ENCODE measurements around the gene HDHD5. TPM values are rescaled to one million over a fixed set of nuclear protein-coding genes. Genes with fewer than 3 reads are reported as not detected.

The HDHD5 gene
- total and polyA plus RNA-seq, 10 donors: 25.4 to 47.6 (median 32.3) TPM

- Histone ChIP-seq H3K4me1 (peaks cover 5 to 100% (median 55%) of the 10 kb centered on the region in 6 donors), H3K36me3 (peaks cover 7 to 67% (median 43%) of the 10 kb centered on the region in 6 donors), H3K4me3 (peak overlapping the region in 1 of 8 donors; percentile 9), H3K27ac (peak overlapping the region in 6 of 8 donors; percentile 30 to 88 (median 78)), H3K27me3 (replicated peaks in 1 of 7) (no peaks in the 10 kb centered on the region), H3K9me3 (no peaks in the 10 kb centered on the region)
- intact Hi-C loops (cut with DNase I; ENCODE audit: low total_unique reads): no loop called here
- 34 to 56% (median 46%) methylated on average over 6 of the region's 6 CpGs for WGBS, 5 donors
- DNase-seq: peak; percentile 36
- TF ChIP-seq POLR2A (IDR thresholded peaks at IDR 0.05): no peak
- no peak for TF ChIP-seq POLR2AphosphoS5 (IDR thresholded peaks at IDR 0.05)
- TF ChIP-seq, protein P1, sequence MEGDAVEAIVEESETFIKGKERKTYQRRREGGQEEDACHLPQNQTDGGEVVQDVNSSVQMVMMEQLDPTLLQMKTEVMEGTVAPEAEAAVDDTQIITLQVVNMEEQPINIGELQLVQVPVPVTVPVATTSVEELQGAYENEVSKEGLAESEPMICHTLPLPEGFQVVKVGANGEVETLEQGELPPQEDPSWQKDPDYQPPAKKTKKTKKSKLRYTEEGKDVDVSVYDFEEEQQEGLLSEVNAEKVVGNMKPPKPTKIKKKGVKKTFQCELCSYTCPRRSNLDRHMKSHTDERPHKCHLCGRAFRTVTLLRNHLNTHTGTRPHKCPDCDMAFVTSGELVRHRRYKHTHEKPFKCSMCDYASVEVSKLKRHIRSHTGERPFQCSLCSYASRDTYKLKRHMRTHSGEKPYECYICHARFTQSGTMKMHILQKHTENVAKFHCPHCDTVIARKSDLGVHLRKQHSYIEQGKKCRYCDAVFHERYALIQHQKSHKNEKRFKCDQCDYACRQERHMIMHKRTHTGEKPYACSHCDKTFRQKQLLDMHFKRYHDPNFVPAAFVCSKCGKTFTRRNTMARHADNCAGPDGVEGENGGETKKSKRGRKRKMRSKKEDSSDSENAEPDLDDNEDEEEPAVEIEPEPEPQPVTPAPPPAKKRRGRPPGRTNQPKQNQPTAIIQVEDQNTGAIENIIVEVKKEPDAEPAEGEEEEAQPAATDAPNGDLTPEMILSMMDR (IDR thresholded peaks at IDR 0.05 in 8 of 11, conservative IDR thresholded peaks at IDR 0.05 in 3 of 11): no peak
These were observed 62.0 kb downstream of the HDHD5 start for GRCh38 chr22:17097062-17097461.

GRCh38 chr22:17096071-17096470, 63.0 kb downstream of the HDHD5 start:
- 85 to 97% (median 91%) methylated on average over 7 of the region's 7 CpGs for WGBS, 5 donors
- peaks cover 5 to 100% (median 63%) of the 10 kb centered on the region in 6 donors for H3K4me1 ChIP-seq
- H3K27ac ChIP-seq: peak overlapping the region in 5 of 8 donors; percentile 25 to 88 (median 81)

GRCh38 chr22:17095538-17095937, 63.5 kb downstream of the HDHD5 start:
- intact Hi-C loops (cut with DNase I; ENCODE audit: low total_unique reads): no loop called here
- no peak overlapping the region for H3K4me3 ChIP-seq
- peak overlapping the region in 4 of 8 donors; percentile 25 to 88 (median 83) for H3K27ac ChIP-seq
- TF ChIP-seq POLR2A (IDR thresholded peaks at IDR 0.05): no peak
- TF ChIP-seq, protein P1 (IDR thresholded peaks at IDR 0.05 in 8 of 11, conservative IDR thresholded peaks at IDR 0.05 in 3 of 11): no peak
- TF ChIP-seq POLR2AphosphoS5 (IDR thresholded peaks at IDR 0.05): no peak
- H3K27me3 ChIP-seq (replicated peaks in 1 of 7): no peaks in the 10 kb centered on the region
- DNase-seq: peak; percentile 43
- 80 to 89% (median 85%) methylated on average over 6 of the region's 6 CpGs for WGBS, 5 donors
- peaks cover 5 to 51% (median 27%) of the 10 kb centered on the region in 6 donors for H3K36me3 ChIP-seq
- H3K4me1 ChIP-seq: peaks cover 5 to 100% (median 66%) of the 10 kb centered on the region in 6 donors
- H3K9me3 ChIP-seq: no peaks in the 10 kb centered on the region

More at GRCh38 chr22:17096071-17096470, 63.0 kb downstream of the HDHD5 start:
- no peak for DNase-seq
- Histone ChIP-seq H3K36me3 (peaks cover 7 to 57% (median 33%) of the 10 kb centered on the region in 6 donors), H3K9me3 (no peaks in the 10 kb centered on the region), H3K27me3 (replicated peaks in 1 of 7) (no peaks in the 10 kb centered on the region), H3K4me3 (peak overlapping the region in 1 of 8 donors; percentile 6)
- no peak for TF ChIP-seq POLR2AphosphoS5 (IDR thresholded peaks at IDR 0.05)
- no peak for TF ChIP-seq POLR2A (IDR thresholded peaks at IDR 0.05)
- TF ChIP-seq, protein P1 (IDR thresholded peaks at IDR 0.05 in 8 of 11, conservative IDR thresholded peaks at IDR 0.05 in 3 of 11): no peak
- intact Hi-C loops (cut with DNase I; ENCODE audit: low total_unique reads): no loop called here

GRCh38 chr22:17093081-17093480, 66.0 kb downstream of the HDHD5 start:
- Histone ChIP-seq H3K36me3 (peaks cover 0 to 40% (median 6%) of the 10 kb centered on the region in 6 donors), H3K27ac (no peak overlapping the region), H3K9me3 (no peaks in the 10 kb centered on the region), H3K27me3 (replicated peaks in 1 of 7) (no peaks in the 10 kb centered on the region), H3K4me1 (peaks cover 0 to 100% (median 71%) of the 10 kb centered on the region in 6 donors), H3K4me3 (no peak overlapping the region)
- WGBS, 5 donors: 79 to 89% (median 85%) methylated on average over 3 of the region's 3 CpGs
- DNase-seq: no peak
- TF ChIP-seq POLR2AphosphoS5 (IDR thresholded peaks at IDR 0.05): no peak
- no peak for TF ChIP-seq POLR2A (IDR thresholded peaks at IDR 0.05)
- TF ChIP-seq, protein P1 (IDR thresholded peaks at IDR 0.05 in 8 of 11, conservative IDR thresholded peaks at IDR 0.05 in 3 of 11): no peak
- intact Hi-C loops (cut with DNase I; ENCODE audit: low total_unique reads): no loop called here
